Measurements from ENCODE around the gene AK1. TPM values are rescaled to one million over a fixed set of nuclear protein-coding genes. Genes with fewer than 3 reads are reported as not detected.
"Not testable (repeated sequence)": the region's sequence is repeated elsewhere in the genome, so short reads cannot be mapped to it uniquely, and the experiment has no call there.

AK1 gene
- total RNA-seq, 1 experiment from 2014 or later, result 62.1 TPM

DNA sequence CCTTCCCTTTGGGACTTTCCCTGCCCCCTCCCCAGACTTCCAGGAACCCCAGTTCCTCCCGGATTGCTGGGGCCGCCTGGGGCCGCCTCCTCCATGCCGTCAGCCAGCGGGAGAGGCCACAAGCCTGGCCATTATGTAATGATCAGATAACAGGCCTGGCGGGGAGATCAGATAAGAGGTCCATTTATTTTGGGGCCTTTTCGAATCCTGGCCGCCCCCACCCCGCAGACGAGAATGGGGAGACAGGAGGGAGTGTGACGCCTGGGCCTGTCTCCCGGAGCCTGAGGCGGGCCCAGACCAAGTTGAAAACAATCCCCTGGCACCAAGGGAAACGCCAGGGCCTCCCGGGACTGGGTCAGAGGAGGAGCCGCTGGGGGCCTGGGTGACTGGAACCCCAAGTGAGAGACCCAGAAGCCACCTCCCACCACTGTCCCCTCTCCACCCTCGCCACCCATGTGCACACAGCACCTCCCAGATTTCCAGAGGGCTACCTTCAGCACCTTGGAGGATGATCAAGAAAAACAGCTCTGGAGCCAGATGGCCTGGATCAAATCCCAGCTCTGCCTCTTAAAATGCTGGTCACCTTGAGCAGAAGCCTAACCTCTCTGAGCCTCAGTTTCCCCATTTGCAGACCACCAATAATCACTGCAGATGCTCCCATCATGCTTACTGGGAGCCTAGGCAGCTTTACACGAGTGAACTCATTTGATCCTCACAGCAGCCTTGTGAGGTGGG lies 30.9 kb downstream of the AK1 start:
- TF ChIP-seq, protein P1, sequence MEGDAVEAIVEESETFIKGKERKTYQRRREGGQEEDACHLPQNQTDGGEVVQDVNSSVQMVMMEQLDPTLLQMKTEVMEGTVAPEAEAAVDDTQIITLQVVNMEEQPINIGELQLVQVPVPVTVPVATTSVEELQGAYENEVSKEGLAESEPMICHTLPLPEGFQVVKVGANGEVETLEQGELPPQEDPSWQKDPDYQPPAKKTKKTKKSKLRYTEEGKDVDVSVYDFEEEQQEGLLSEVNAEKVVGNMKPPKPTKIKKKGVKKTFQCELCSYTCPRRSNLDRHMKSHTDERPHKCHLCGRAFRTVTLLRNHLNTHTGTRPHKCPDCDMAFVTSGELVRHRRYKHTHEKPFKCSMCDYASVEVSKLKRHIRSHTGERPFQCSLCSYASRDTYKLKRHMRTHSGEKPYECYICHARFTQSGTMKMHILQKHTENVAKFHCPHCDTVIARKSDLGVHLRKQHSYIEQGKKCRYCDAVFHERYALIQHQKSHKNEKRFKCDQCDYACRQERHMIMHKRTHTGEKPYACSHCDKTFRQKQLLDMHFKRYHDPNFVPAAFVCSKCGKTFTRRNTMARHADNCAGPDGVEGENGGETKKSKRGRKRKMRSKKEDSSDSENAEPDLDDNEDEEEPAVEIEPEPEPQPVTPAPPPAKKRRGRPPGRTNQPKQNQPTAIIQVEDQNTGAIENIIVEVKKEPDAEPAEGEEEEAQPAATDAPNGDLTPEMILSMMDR (IDR thresholded peaks at IDR 0.05), result no peak
- TF ChIP-seq, protein P2, sequence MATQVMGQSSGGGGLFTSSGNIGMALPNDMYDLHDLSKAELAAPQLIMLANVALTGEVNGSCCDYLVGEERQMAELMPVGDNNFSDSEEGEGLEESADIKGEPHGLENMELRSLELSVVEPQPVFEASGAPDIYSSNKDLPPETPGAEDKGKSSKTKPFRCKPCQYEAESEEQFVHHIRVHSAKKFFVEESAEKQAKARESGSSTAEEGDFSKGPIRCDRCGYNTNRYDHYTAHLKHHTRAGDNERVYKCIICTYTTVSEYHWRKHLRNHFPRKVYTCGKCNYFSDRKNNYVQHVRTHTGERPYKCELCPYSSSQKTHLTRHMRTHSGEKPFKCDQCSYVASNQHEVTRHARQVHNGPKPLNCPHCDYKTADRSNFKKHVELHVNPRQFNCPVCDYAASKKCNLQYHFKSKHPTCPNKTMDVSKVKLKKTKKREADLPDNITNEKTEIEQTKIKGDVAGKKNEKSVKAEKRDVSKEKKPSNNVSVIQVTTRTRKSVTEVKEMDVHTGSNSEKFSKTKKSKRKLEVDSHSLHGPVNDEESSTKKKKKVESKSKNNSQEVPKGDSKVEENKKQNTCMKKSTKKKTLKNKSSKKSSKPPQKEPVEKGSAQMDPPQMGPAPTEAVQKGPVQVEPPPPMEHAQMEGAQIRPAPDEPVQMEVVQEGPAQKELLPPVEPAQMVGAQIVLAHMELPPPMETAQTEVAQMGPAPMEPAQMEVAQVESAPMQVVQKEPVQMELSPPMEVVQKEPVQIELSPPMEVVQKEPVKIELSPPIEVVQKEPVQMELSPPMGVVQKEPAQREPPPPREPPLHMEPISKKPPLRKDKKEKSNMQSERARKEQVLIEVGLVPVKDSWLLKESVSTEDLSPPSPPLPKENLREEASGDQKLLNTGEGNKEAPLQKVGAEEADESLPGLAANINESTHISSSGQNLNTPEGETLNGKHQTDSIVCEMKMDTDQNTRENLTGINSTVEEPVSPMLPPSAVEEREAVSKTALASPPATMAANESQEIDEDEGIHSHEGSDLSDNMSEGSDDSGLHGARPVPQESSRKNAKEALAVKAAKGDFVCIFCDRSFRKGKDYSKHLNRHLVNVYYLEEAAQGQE (IDR thresholded peaks at IDR 0.05; ENCODE audit: insufficient read depth in 1 of 2, low read depth in 2 of 2, low read length in 1 of 2), result no peak
- TF ChIP-seq POLR2AphosphoS5 (IDR thresholded peaks at IDR 0.05; ENCODE audit: low read depth, low read length) (no peak), TCF7L2 (IDR thresholded peaks at IDR 0.05; ENCODE audit: low read depth, low read length) (no peak), SIN3A (IDR thresholded peaks at IDR 0.05; ENCODE audit: borderline replicate concordance, insufficient read depth, low read depth, low read length) (no peak)
- H3K4me3 ChIP-seq (ENCODE audit: low read depth in 2 of 2, low read length in 2 of 2), result no peak overlapping the region
- DNase-seq (ENCODE audit: low read depth, low spot score) (no peak), ATAC-seq (no peak)
- no peaks in the 10 kb centered on the region; the same call in 1 of the 2 replicates for H3K4me1 ChIP-seq (ENCODE audit: control insufficient read depth, insufficient read depth, low read length)
- ChIA-PET CTCF (no interaction called here), POLR2A (no interaction called here)
- no peak overlapping the region for H3K27ac ChIP-seq (ENCODE audit: low read length)
- no peaks in the 10 kb centered on the region for H3K36me3 ChIP-seq (ENCODE audit: control insufficient read depth, insufficient read depth, low read length)
- BruUV-seq (replicated peaks), result no TSS peak
- in situ Hi-C loops (cut with HindIII; ENCODE audit: low pct_unique_long_range_greater_than_20kb, low sequenced_read_pairs), result no loop called here
- intact Hi-C loops (cut with micrococcal nuclease; ENCODE audit: unreplicated experiment), result no loop called here
- H3K9me3 ChIP-seq (ENCODE audit: control insufficient read depth, insufficient read depth, low read depth, low read length), result 0 out of 2 replicates have a peak, but pooled peaks cover 6% of the 10 kb centered on the region
- H3K27me3 ChIP-seq (ENCODE audit: control insufficient read depth, insufficient read depth, low read length), result no peaks in the 10 kb centered on the region

DNA sequence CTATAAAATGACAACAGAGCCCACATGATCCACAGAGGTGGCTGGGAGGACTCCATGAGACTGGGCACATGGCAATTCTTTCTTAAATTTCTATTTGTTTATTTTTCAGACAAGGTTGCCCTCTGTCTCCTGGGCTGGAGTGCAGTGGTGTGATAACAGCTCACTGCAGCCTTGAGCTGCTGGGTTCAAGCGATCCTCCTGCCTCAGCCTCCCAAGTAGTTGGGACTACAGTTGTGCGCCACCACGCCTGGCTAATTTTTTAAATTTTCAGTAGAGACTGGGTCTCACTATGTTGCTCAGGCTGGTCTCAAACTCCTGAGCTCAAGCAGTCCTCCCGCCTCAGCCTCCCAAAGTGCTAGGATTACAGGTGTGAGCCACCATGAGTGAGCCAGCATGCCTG lies 31.9 kb downstream of the AK1 start:
- intact Hi-C loops (cut with micrococcal nuclease; ENCODE audit: unreplicated experiment); in situ Hi-C loops (cut with HindIII; ENCODE audit: low pct_unique_long_range_greater_than_20kb, low sequenced_read_pairs); ATAC-seq; DNase-seq (ENCODE audit: low read depth, low spot score); H3K4me1 ChIP-seq (ENCODE audit: control insufficient read depth, insufficient read depth, low read length); POLR2A ChIA-PET; H3K27ac ChIP-seq (ENCODE audit: low read length); H3K9me3 ChIP-seq (ENCODE audit: control insufficient read depth, insufficient read depth, low read depth, low read length); BruUV-seq (replicated peaks); H3K4me3 ChIP-seq (ENCODE audit: low read depth in 2 of 2, low read length in 2 of 2); CTCF ChIA-PET; H3K27me3 ChIP-seq (ENCODE audit: control insufficient read depth, insufficient read depth, low read length); H3K36me3 ChIP-seq (ENCODE audit: control insufficient read depth, insufficient read depth, low read length): not testable (repeated sequence)

DNA sequence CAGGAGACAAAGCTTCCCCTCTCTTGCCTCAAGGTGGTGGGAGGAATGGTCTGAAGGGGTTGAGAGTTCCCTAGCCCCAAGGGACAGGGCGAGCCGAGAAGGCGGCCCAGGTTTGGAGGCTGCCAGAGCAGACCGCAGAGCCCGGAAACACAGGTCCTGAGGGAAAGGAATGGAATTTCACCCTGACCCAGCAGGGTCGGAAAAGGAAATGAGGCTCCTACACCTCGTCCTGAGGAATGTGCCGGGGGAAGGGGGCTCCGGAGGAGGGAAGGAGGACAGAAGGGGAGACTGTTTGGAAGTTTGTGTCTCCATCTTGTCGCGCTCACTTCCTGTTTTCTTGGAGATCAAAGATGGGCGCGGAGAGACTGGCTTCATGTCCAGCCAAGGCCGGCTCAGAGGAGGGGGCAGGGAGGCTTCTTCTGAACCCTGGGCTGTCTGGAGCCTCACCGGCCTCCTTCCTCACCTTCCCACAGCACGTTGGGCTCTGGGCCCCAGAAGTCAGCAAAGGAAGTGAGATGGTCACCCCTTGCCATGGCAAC lies 32.6 kb downstream of the AK1 start:
- intact Hi-C loops (cut with micrococcal nuclease; ENCODE audit: unreplicated experiment), result no loop called here
- Histone ChIP-seq H3K27ac (ENCODE audit: low read length) (no peak overlapping the region), H3K9me3 (ENCODE audit: control insufficient read depth, insufficient read depth, low read depth, low read length) (0 out of 2 replicates have a peak, but pooled peaks cover 6% of the 10 kb centered on the region), H3K4me1 (ENCODE audit: control insufficient read depth, insufficient read depth, low read length) (no peaks in the 10 kb centered on the region; the same call in 1 of the 2 replicates), H3K27me3 (ENCODE audit: control insufficient read depth, insufficient read depth, low read length) (no peaks in the 10 kb centered on the region), H3K36me3 (ENCODE audit: control insufficient read depth, insufficient read depth, low read length) (no peaks in the 10 kb centered on the region), H3K4me3 (ENCODE audit: low read depth in 2 of 2, low read length in 2 of 2) (no peak overlapping the region)
- ATAC-seq (peak; percentile 20; the same call in 1 of the 2 replicates), DNase-seq (ENCODE audit: low read depth, low spot score) (no peak)
- CTCF ChIA-PET, result interaction anchor here (0.9 kb wide), 1 partner anchor 10 kb away, joined by 3 read pairs; the partner anchor contains the start of gene ENG
- in situ Hi-C loops (cut with HindIII; ENCODE audit: low pct_unique_long_range_greater_than_20kb, low sequenced_read_pairs), result no loop called here
- POLR2A ChIA-PET, result no interaction called here
- no peak for TF ChIP-seq TCF7L2 (IDR thresholded peaks at IDR 0.05; ENCODE audit: low read depth, low read length)
- TF ChIP-seq, protein P1 (IDR thresholded peaks at IDR 0.05), result no peak
- no peak for TF ChIP-seq SIN3A (IDR thresholded peaks at IDR 0.05; ENCODE audit: borderline replicate concordance, insufficient read depth, low read depth, low read length)
- TF ChIP-seq, protein P2 (IDR thresholded peaks at IDR 0.05; ENCODE audit: insufficient read depth in 1 of 2, low read depth in 2 of 2, low read length in 1 of 2), result no peak
- TF ChIP-seq POLR2AphosphoS5 (IDR thresholded peaks at IDR 0.05; ENCODE audit: low read depth, low read length), result no peak
- BruUV-seq (replicated peaks), result no TSS peak

All from Panc1 (cell line).